ENCODE results near the gene SPATA31C1.
"Not testable (repeated sequence)": the region's sequence is repeated elsewhere in the genome, so short reads cannot be mapped to it uniquely, and the experiment has no call there.

GRCh38 chr9:87921561-87921960, 3.8 kb downstream of the SPATA31C1 start:
- TF ChIP-seq CTCF (IDR thresholded peaks at IDR 0.05); RORB (CRISPR knock-in tag; IDR thresholded peaks at IDR 0.05); ZNF416 (CRISPR knock-in tag; IDR thresholded peaks at IDR 0.05); USF2 (CRISPR knock-in tag; IDR thresholded peaks at IDR 0.05); PRRX2 (CRISPR knock-in tag; IDR thresholded peaks at IDR 0.05); IRF2 (CRISPR knock-in tag; IDR thresholded peaks at IDR 0.05; ENCODE audit: borderline replicate concordance, low read depth): not testable (repeated sequence)

Data from WTC11 (cell line).